GM23338 (cell line): ENCODE measurements around the gene IBTK. TPM values are rescaled to one million over a fixed set of nuclear protein-coding genes. Genes with fewer than 3 reads are reported as not detected.

Experiments
- ATAC-seq: fragments of 200-7000 bp; cut with Tn5 transposase; 3 replicates; pipeline ENCODE4 v1.9.1; 2020
- DNase-seq: peaks from one replicate; pipeline ENCODE4 v3.0.0-alpha.2; 2015; ENCODE audit warnings: low spot score
- H2AFZ ChIP-seq: fragments of 200-600 bp; sonication (generic); 2 replicates; pipeline ENCODE4 v1.8.0; 2016; ENCODE audit warnings: antibody characterized with exemption, mild to moderate bottlenecking, moderate library complexity
- H3F3A ChIP-seq: fragments of 200-600 bp; sonication (generic); replicated peaks from 2 replicates; pipeline ENCODE4 v1.8.0; 2017; ENCODE audit warnings: antibody characterized with exemption, mixed run types, low read depth
- H3K27ac ChIP-seq: fragments of 200-600 bp; sonication (generic); 2 replicates; pipeline ENCODE4 v1.6.1; 2016; ENCODE audit warnings: low read depth
- H3K27me3 ChIP-seq: fragments of 200-600 bp; sonication (generic); 2 replicates; pipeline ENCODE4 v1.8.0; 2016; ENCODE audit warnings: mild to moderate bottlenecking, mixed run types, moderate library complexity; ENCODE audit not compliant: insufficient read depth
- H3K36me3 ChIP-seq: fragments of 200-600 bp; sonication (generic); 2 replicates; pipeline ENCODE4 v1.8.0; 2016; ENCODE audit warnings: mild to moderate bottlenecking; ENCODE audit not compliant: insufficient read depth
- H3K4me1 ChIP-seq: fragments of 200-600 bp; sonication (generic); 2 replicates; pipeline ENCODE4 v1.8.0; 2016; ENCODE audit warnings: mild to moderate bottlenecking, moderate library complexity; ENCODE audit not compliant: insufficient read depth
- H3K4me2 ChIP-seq: fragments of 200-600 bp; sonication (generic); 2 replicates; pipeline ENCODE4 v1.7.1; 2017; ENCODE audit warnings: mixed run types
- H3K4me3 ChIP-seq: fragments of 200-600 bp; sonication (generic); 2 replicates; pipeline ENCODE4 v1.6.1; 2016; ENCODE audit warnings: mixed run types
- H3K79me2 ChIP-seq: fragments of 200-600 bp; sonication (generic); replicated peaks from 2 replicates; pipeline ENCODE4 v1.8.0; 2017; ENCODE audit warnings: mild to moderate bottlenecking; ENCODE audit not compliant: insufficient read depth
- H3K9me2 ChIP-seq: fragments of 200-600 bp; sonication (generic); 2 replicates; pipeline ENCODE4 v1.8.0; 2017; ENCODE audit not compliant: insufficient read depth
- H4K20me1 ChIP-seq: fragments of 200-600 bp; sonication (generic); replicated peaks from 2 replicates; pipeline ENCODE4 v1.8.0; 2017; ENCODE audit warnings: mild to moderate bottlenecking; ENCODE audit not compliant: insufficient read depth
- H3K27ac Mint-ChIP-seq: 2 replicates; pipeline ENCODE4 v1.8.0; 2020; ENCODE audit warnings: inconsistent platforms, mild to moderate bottlenecking, moderate library complexity, mixed read lengths
- H3K27me3 Mint-ChIP-seq: 3 replicates; pipeline ENCODE4 v1.8.0; 2022; ENCODE audit warnings: low read depth, mild to moderate bottlenecking, moderate library complexity, mixed read lengths, inconsistent platforms; ENCODE audit not compliant: insufficient read depth, poor library complexity
- H3K36me3 Mint-ChIP-seq: 3 replicates; pipeline ENCODE4 v1.8.0; 2021; ENCODE audit warnings: low read depth, mild to moderate bottlenecking, inconsistent platforms, moderate library complexity, mixed read lengths
- H3K4me1 Mint-ChIP-seq: 3 replicates; pipeline ENCODE4 v1.8.0; 2020; ENCODE audit warnings: mild to moderate bottlenecking, inconsistent platforms, mixed read lengths
- H3K4me3 Mint-ChIP-seq: 3 replicates; pipeline ENCODE4 v1.8.0; 2021; ENCODE audit warnings: moderate library complexity, mild to moderate bottlenecking, inconsistent platforms, mixed read lengths
- H3K9me3 Mint-ChIP-seq: 3 replicates; pipeline ENCODE4 v1.8.0; 2020; ENCODE audit warnings: moderate library complexity, mild to moderate bottlenecking, inconsistent platforms, mixed read lengths
- CREB1 ChIP-seq: fragments of 250-450 bp; sonication (Bioruptor Pico); IDR thresholded peaks from 2 replicates; pipeline ENCODE4 v1.5.0; 2020; ENCODE audit warnings: low read depth, mild to moderate bottlenecking, moderate library complexity
- EZH2 ChIP-seq: fragments of 200-600 bp; sonication (generic); IDR thresholded peaks from one replicate; pipeline ENCODE4 v1.8.0; 2017; ENCODE audit warnings: antibody characterized with exemption, mild to moderate bottlenecking, low read depth; ENCODE audit not compliant: unreplicated experiment
- EZH2phosphoT487 ChIP-seq: fragments of 200-600 bp; sonication (generic); IDR thresholded peaks from one replicate; pipeline ENCODE4 v1.8.1; 2018; ENCODE audit warnings: antibody characterized with exemption; ENCODE audit not compliant: unreplicated experiment
- JUNB ChIP-seq: IDR thresholded peaks from one replicate; pipeline ENCODE4 v1.6.1; 2016; ENCODE audit warnings: antibody characterized with exemption; ENCODE audit not compliant: unreplicated experiment
- NANOG ChIP-seq: IDR thresholded peaks from 2 replicates; pipeline ENCODE4 v1.6.1; 2016; ENCODE audit warnings: antibody characterized with exemption, borderline replicate concordance
- POLR2AphosphoS5 ChIP-seq: IDR thresholded peaks from 2 replicates; pipeline ENCODE4 v1.6.1; 2016; ENCODE audit warnings: antibody characterized with exemption, low read depth
- STAT1 ChIP-seq: IDR thresholded peaks from one replicate; pipeline ENCODE4 v1.6.1; 2016; ENCODE audit warnings: antibody characterized with exemption; ENCODE audit not compliant: unreplicated experiment
- ZNF114 ChIP-seq: fragments of 250-450 bp; sonication (Bioruptor Pico); IDR thresholded peaks from 2 replicates; pipeline ENCODE4 v1.5.0; 2020; ENCODE audit warnings: mild to moderate bottlenecking, moderate library complexity
- ZNF331 ChIP-seq: fragments of 250-450 bp; sonication (Bioruptor Pico); IDR thresholded peaks from 2 replicates; pipeline ENCODE4 v1.5.0; 2020; ENCODE audit warnings: low read depth, mild to moderate bottlenecking, moderate library complexity
- polyA plus RNA-seq: library from polyadenylated mRNA; unstranded; fragments of >200 nt; fragmentation: Nextera tagmentation; extraction: Ambion mirVana; gene quantifications from 2 replicates; pipeline ENCODE4 v1.2.1, GENCODE V29; 2016
- total RNA-seq: library from RNA; depleted of rRNA; stranded (reverse); fragments of >200 nt; shearing (Covaris generic); gene quantifications from 2 replicates; pipeline ENCODE4 v1.2.3, GENCODE V29; 2014
- TF ChIP-seq, protein P1 (sequence below), 2 experiments: fragments of 200-600 bp in 1 of 2; sonication (generic) in 1 of 2; conservative IDR thresholded peaks; 2 replicates each; pipeline versions ENCODE4 v1.5.1 to v1.6.1; 2016 to 2017; ENCODE audit warnings: antibody characterized with exemption in 2 of 2, low read depth in 2 of 2, mild to moderate bottlenecking in 2 of 2, moderate library complexity in 1 of 2
- TF ChIP-seq, protein P2 (sequence below): IDR thresholded peaks from one replicate; pipeline ENCODE4 v1.6.1; 2018; ENCODE audit warnings: antibody characterized with exemption; ENCODE audit not compliant: unreplicated experiment
- TF ChIP-seq, protein P3 (sequence below): fragments of 250-450 bp; sonication (Bioruptor Pico); IDR thresholded peaks from 2 replicates; pipeline ENCODE4 v1.5.0; 2020; ENCODE audit warnings: mild to moderate bottlenecking, moderate library complexity
- TF ChIP-seq, protein P4 (sequence below): IDR thresholded peaks from 2 replicates; pipeline ENCODE4 v1.6.1; 2016; ENCODE audit warnings: antibody characterized with exemption

Gene IBTK
- total and polyA plus RNA-seq, 2 experiments from 2014 or later, result 16.0 to 28.7 TPM

DNA sequence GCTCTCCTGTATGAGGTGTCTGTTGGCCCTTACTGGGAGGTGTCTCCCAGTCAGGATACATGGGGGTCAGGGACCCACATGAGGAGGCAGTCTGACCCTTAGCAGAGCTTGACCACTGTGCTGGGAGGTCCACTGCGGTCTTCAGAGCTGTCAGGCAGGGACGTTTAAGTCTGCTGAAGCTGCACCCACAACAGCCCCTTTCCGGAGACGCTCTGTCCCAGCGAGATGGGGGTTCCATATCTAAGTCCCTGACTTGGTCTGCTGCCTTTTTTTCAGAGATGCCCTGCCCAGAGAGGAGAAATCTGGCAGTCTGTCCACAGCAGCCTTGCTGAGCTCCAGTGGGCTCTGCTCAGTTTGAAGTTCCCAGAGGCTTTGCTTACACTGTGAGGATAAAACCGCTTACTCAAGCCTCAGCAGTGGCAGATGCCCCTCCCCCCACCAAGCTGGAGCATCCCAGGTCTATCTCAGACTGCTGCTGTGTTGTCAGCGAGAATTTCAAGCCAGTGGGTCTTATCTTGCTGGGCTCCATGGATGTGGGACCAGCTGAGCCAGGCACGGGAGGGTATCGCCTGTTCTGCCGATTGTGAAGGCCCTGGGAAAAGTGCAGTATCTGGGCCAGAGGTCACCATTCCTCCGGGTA lies 36.3 kb upstream of the IBTK start:
- H3K9me3 Mint-ChIP-seq, result no peaks in the 10 kb centered on the region

More for the DNA sequence above, 36.3 kb upstream of the IBTK start:
- no peaks in the 10 kb centered on the region for H3K36me3 ChIP-seq
- peak overlapping the region; percentile 91 for H2AFZ ChIP-seq
- no peak overlapping the region for H3K4me2 ChIP-seq
- Mint-ChIP-seq H3K4me1 (peaks cover 3% of the 10 kb centered on the region; the same call in 1 of the 3 replicates), H3K4me3 (no peak overlapping the region), H3K27me3 (no peaks in the 10 kb centered on the region), H3K27ac (no peak overlapping the region), H3K36me3 (no peaks in the 10 kb centered on the region)
- H3K4me3 ChIP-seq, result no peak overlapping the region
- H3K4me1 ChIP-seq, result peaks cover 7% of the 10 kb centered on the region; the same call in 1 of the 2 replicates
- no peaks in the 10 kb centered on the region for H4K20me1 ChIP-seq
- no peaks in the 10 kb centered on the region for H3K27me3 ChIP-seq
- no peaks in the 10 kb centered on the region for H3K9me2 ChIP-seq
- DNase-seq, result peak; percentile 32
- TF ChIP-seq POLR2AphosphoS5, result no peak
- TF ChIP-seq, protein P1, sequence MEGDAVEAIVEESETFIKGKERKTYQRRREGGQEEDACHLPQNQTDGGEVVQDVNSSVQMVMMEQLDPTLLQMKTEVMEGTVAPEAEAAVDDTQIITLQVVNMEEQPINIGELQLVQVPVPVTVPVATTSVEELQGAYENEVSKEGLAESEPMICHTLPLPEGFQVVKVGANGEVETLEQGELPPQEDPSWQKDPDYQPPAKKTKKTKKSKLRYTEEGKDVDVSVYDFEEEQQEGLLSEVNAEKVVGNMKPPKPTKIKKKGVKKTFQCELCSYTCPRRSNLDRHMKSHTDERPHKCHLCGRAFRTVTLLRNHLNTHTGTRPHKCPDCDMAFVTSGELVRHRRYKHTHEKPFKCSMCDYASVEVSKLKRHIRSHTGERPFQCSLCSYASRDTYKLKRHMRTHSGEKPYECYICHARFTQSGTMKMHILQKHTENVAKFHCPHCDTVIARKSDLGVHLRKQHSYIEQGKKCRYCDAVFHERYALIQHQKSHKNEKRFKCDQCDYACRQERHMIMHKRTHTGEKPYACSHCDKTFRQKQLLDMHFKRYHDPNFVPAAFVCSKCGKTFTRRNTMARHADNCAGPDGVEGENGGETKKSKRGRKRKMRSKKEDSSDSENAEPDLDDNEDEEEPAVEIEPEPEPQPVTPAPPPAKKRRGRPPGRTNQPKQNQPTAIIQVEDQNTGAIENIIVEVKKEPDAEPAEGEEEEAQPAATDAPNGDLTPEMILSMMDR (conservative IDR thresholded peaks at IDR 0.05; ENCODE audit: low read depth in 2 of 2), result no peak
- TF ChIP-seq ZNF331 (CRISPR knock-in tag), result no peak
- no peak for TF ChIP-seq ZNF114
- TF ChIP-seq, protein P2, sequence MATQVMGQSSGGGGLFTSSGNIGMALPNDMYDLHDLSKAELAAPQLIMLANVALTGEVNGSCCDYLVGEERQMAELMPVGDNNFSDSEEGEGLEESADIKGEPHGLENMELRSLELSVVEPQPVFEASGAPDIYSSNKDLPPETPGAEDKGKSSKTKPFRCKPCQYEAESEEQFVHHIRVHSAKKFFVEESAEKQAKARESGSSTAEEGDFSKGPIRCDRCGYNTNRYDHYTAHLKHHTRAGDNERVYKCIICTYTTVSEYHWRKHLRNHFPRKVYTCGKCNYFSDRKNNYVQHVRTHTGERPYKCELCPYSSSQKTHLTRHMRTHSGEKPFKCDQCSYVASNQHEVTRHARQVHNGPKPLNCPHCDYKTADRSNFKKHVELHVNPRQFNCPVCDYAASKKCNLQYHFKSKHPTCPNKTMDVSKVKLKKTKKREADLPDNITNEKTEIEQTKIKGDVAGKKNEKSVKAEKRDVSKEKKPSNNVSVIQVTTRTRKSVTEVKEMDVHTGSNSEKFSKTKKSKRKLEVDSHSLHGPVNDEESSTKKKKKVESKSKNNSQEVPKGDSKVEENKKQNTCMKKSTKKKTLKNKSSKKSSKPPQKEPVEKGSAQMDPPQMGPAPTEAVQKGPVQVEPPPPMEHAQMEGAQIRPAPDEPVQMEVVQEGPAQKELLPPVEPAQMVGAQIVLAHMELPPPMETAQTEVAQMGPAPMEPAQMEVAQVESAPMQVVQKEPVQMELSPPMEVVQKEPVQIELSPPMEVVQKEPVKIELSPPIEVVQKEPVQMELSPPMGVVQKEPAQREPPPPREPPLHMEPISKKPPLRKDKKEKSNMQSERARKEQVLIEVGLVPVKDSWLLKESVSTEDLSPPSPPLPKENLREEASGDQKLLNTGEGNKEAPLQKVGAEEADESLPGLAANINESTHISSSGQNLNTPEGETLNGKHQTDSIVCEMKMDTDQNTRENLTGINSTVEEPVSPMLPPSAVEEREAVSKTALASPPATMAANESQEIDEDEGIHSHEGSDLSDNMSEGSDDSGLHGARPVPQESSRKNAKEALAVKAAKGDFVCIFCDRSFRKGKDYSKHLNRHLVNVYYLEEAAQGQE, result no peak
- TF ChIP-seq, protein P3, sequence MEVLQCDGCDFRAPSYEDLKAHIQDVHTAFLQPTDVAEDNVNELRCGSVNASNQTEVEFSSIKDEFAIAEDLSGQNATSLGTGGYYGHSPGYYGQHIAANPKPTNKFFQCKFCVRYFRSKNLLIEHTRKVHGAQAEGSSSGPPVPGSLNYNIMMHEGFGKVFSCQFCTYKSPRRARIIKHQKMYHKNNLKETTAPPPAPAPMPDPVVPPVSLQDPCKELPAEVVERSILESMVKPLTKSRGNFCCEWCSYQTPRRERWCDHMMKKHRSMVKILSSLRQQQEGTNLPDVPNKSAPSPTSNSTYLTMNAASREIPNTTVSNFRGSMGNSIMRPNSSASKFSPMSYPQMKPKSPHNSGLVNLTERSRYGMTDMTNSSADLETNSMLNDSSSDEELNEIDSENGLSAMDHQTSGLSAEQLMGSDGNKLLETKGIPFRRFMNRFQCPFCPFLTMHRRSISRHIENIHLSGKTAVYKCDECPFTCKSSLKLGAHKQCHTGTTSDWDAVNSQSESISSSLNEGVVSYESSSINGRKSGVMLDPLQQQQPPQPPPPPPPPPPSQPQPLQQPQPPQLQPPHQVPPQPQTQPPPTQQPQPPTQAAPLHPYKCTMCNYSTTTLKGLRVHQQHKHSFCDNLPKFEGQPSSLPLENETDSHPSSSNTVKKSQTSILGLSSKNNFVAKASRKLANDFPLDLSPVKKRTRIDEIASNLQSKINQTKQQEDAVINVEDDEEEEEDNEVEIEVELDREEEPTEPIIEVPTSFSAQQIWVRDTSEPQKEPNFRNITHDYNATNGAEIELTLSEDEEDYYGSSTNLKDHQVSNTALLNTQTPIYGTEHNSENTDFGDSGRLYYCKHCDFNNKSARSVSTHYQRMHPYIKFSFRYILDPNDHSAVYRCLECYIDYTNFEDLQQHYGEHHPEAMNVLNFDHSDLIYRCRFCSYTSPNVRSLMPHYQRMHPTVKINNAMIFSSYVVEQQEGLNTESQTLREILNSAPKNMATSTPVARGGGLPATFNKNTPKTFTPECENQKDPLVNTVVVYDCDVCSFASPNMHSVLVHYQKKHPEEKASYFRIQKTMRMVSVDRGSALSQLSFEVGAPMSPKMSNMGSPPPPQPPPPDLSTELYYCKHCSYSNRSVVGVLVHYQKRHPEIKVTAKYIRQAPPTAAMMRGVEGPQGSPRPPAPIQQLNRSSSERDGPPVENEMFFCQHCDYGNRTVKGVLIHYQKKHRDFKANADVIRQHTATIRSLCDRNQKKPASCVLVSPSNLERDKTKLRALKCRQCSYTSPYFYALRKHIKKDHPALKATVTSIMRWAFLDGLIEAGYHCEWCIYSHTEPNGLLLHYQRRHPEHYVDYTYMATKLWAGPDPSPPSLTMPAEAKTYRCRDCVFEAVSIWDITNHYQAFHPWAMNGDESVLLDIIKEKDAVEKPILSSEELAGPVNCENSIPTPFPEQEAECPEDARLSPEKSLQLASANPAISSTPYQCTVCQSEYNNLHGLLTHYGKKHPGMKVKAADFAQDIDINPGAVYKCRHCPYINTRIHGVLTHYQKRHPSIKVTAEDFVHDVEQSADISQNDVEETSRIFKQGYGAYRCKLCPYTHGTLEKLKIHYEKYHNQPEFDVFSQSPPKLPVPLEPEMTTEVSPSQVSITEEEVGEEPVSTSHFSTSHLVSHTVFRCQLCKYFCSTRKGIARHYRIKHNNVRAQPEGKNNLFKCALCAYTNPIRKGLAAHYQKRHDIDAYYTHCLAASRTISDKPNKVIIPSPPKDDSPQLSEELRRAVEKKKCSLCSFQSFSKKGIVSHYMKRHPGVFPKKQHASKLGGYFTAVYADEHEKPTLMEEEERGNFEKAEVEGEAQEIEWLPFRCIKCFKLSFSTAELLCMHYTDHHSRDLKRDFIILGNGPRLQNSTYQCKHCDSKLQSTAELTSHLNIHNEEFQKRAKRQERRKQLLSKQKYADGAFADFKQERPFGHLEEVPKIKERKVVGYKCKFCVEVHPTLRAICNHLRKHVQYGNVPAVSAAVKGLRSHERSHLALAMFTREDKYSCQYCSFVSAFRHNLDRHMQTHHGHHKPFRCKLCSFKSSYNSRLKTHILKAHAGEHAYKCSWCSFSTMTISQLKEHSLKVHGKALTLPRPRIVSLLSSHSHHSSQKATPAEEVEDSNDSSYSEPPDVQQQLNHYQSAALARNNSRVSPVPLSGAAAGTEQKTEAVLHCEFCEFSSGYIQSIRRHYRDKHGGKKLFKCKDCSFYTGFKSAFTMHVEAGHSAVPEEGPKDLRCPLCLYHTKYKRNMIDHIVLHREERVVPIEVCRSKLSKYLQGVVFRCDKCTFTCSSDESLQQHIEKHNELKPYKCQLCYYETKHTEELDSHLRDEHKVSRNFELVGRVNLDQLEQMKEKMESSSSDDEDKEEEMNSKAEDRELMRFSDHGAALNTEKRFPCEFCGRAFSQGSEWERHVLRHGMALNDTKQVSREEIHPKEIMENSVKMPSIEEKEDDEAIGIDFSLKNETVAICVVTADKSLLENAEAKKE (CRISPR knock-in tag), result no peak
- TF ChIP-seq, protein P4, sequence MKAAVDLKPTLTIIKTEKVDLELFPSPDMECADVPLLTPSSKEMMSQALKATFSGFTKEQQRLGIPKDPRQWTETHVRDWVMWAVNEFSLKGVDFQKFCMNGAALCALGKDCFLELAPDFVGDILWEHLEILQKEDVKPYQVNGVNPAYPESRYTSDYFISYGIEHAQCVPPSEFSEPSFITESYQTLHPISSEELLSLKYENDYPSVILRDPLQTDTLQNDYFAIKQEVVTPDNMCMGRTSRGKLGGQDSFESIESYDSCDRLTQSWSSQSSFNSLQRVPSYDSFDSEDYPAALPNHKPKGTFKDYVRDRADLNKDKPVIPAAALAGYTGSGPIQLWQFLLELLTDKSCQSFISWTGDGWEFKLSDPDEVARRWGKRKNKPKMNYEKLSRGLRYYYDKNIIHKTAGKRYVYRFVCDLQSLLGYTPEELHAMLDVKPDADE, result no peak
- no peak for TF ChIP-seq EZH2
- TF ChIP-seq CREB1 (CRISPR knock-in tag), result no peak
- TF ChIP-seq EZH2phosphoT487, result no peak
- TF ChIP-seq NANOG, result no peak
- TF ChIP-seq JUNB, result no peak
- no peak for TF ChIP-seq STAT1
- no peaks in the 10 kb centered on the region for H3K79me2 ChIP-seq
- peak; percentile 56 for ATAC-seq
- H3K27ac ChIP-seq, result no peak overlapping the region
- H3F3A ChIP-seq, result no peaks in the 10 kb centered on the region
